ENCODE results near the gene FMOD. TPM values are rescaled to one million over a fixed set of nuclear protein-coding genes. Genes with fewer than 3 reads are reported as not detected.

Gene FMOD
- polyA plus RNA-seq, 3 donors, result not detected

DNA sequence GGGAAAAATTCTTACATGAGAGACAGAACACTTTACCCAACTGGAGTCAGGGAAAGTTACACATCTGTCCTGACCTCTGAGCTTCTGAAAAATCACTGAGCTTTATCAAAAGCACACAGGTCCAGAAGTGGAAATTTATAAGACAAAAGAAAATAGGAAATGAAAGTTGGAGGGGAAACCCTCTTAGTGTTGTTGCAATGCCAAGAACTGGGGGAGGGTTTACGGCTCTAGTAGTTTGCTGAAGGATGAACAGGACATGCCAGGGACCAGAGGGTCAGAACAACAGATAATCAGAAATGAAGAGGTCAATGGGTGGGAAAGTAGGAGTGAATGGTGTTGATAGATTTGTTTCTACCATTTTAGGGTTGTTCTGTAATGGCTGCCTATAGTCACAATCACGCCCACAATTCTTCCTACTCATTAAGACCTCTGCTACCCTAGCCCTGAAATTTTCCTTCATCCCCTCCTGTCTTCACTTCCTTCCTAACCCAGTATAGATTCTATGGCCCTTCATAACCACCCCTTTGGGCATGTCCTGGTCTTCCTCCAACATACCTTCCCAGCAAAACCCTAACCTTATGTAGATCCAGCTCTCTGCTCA is 30.3 kb upstream of the FMOD start:
- Mint-ChIP-seq H3K4me1 (peaks cover 36% of the 10 kb centered on the region), H3K36me3 (no peaks in the 10 kb centered on the region), H3K9me3 (no peaks in the 10 kb centered on the region), H3K27ac (peak overlapping the region; percentile 70 to 87 (median 84)), H3K27me3 (ENCODE audit: low read depth in 3 of 3) (peaks cover 0 to 4% (median 2%) of the 10 kb centered on the region in 3 donors), H3K4me3 (peak overlapping the region in 1 of 2 donors; percentile 58)
- TF ChIP-seq, protein P1, sequence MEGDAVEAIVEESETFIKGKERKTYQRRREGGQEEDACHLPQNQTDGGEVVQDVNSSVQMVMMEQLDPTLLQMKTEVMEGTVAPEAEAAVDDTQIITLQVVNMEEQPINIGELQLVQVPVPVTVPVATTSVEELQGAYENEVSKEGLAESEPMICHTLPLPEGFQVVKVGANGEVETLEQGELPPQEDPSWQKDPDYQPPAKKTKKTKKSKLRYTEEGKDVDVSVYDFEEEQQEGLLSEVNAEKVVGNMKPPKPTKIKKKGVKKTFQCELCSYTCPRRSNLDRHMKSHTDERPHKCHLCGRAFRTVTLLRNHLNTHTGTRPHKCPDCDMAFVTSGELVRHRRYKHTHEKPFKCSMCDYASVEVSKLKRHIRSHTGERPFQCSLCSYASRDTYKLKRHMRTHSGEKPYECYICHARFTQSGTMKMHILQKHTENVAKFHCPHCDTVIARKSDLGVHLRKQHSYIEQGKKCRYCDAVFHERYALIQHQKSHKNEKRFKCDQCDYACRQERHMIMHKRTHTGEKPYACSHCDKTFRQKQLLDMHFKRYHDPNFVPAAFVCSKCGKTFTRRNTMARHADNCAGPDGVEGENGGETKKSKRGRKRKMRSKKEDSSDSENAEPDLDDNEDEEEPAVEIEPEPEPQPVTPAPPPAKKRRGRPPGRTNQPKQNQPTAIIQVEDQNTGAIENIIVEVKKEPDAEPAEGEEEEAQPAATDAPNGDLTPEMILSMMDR (IDR thresholded peaks at IDR 0.05), result no peak
- no peaks in the 10 kb centered on the region for H3K79me2 ChIP-seq (ENCODE audit: insufficient read depth, low read length)
- H3K36me3 ChIP-seq (replicated peaks in 1 of 2; ENCODE audit: control insufficient read depth in 1 of 2, insufficient read depth in 2 of 2, low read length in 2 of 2), result no peaks in the 10 kb centered on the region
- H4K20me1 ChIP-seq (ENCODE audit: insufficient read depth, low read length), result no peaks in the 10 kb centered on the region
- 0% methylated on average over 1 of the region's 2 CpGs for WGBS (ENCODE audit: insufficient coverage)
- H2AFZ ChIP-seq (ENCODE audit: insufficient read depth, low read depth, low read length, poor library complexity, severe bottlenecking), result no peak overlapping the region
- H3K4me2 ChIP-seq (replicated peaks; ENCODE audit: extremely low read depth, low read length, poor library complexity, severe bottlenecking), result peak overlapping the region; percentile 54
- peak overlapping the region in 1 of 3 experiments; percentile 55 for H3K4me3 ChIP-seq (replicated peaks in 1 of 3; ENCODE audit: low read depth in 2 of 3, low read length in 3 of 3)
- DNase-seq, result peak; percentile 67 to 87 (median 84)
- peak overlapping the region in 1 of 2 donors; percentile 70 for H3K27ac ChIP-seq (ENCODE audit: low read depth in 1 of 2, low read length in 2 of 2)
- H3K4me1 ChIP-seq (ENCODE audit: control insufficient read depth in 1 of 2, insufficient read depth in 2 of 2, low read length in 2 of 2), result peaks cover 30 to 31% of the 10 kb centered on the region in 2 donors
- no peaks in the 10 kb centered on the region for H3K9me3 ChIP-seq (replicated peaks in 1 of 2; ENCODE audit: control insufficient read depth in 1 of 2, insufficient read depth in 1 of 2, low read length in 2 of 2)
- intact Hi-C loops (cut with micrococcal nuclease), result loop anchor here in 1 of 2 donors (5.0 kb wide), 1 partner anchor 41 kb away; no protein-coding TSS in a partner anchor
- H3K9ac ChIP-seq (ENCODE audit: insufficient read depth, low read length, poor library complexity, severe bottlenecking), result no peak overlapping the region
- no peaks in the 10 kb centered on the region for H3K27me3 ChIP-seq (ENCODE audit: control insufficient read depth in 2 of 2, insufficient read depth in 2 of 2, low read length in 2 of 2)

DNA sequence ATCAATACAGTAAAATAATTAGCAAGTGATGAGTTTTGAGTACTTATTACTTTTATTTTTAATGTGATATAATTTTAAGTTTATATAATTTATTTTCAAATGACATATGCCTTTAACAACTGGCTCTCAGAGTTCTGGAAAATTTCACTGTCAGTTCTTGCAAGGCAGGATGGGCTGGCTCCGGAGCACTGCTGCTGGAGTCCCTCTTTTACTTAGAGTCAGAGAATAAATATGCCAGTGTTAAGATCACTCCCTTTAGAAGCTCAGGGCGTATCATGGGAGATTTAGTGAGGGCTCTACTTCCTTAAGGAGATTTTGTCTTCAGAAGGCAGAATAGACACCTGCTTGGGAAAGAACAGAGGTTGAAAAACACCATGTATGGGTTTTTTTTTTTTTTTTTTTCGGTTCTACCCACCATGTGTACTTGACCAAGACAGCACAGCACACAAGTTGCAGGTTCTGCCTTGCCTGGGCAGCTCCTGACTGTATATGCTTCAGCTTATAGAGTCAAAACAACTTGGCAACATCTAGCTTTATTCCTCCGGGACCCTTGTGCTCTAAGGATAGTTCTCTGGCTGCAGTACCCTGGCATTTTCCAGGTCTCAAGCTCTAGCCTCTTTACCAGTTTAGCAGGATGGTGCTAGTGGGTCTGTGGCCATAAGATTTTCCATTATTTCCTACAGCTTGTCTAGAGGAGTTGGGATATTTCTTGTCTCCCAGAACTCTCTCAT is 29.7 kb upstream of the FMOD start:
- H3K4me2 ChIP-seq (replicated peaks; ENCODE audit: extremely low read depth, low read length, poor library complexity, severe bottlenecking), result peak overlapping the region; percentile 54
- intact Hi-C loops (cut with micrococcal nuclease), result loop anchor here in 1 of 2 donors (5.0 kb wide), 1 partner anchor 42 kb away; no protein-coding TSS in a partner anchor
- peaks cover 36% of the 10 kb centered on the region for H3K4me1 Mint-ChIP-seq

More for the DNA sequence above, 29.7 kb upstream of the FMOD start:
- 100% methylated on average over 1 of the region's 4 CpGs for WGBS (ENCODE audit: insufficient coverage)
- peak overlapping the region in 1 of 3 experiments; percentile 55 for H3K4me3 ChIP-seq (replicated peaks in 1 of 3; ENCODE audit: low read depth in 2 of 3, low read length in 3 of 3)
- H3K79me2 ChIP-seq (ENCODE audit: insufficient read depth, low read length), result no peaks in the 10 kb centered on the region
- Mint-ChIP-seq H3K4me3 (peak overlapping the region in 1 of 2 donors; percentile 58), H3K27ac (peak overlapping the region; percentile 70 to 87 (median 84)), H3K27me3 (ENCODE audit: low read depth in 3 of 3) (peaks cover 0 to 4% (median 2%) of the 10 kb centered on the region in 3 donors), H3K36me3 (no peaks in the 10 kb centered on the region), H3K9me3 (peaks cover 0 to 5% (median 0%) of the 10 kb centered on the region in 7 donors)
- no peak overlapping the region for H3K9ac ChIP-seq (ENCODE audit: insufficient read depth, low read length, poor library complexity, severe bottlenecking)
- H3K4me1 ChIP-seq (ENCODE audit: control insufficient read depth in 1 of 2, insufficient read depth in 2 of 2, low read length in 2 of 2), result peaks cover 30 to 31% of the 10 kb centered on the region in 2 donors
- no peaks in the 10 kb centered on the region for H4K20me1 ChIP-seq (ENCODE audit: insufficient read depth, low read length)
- TF ChIP-seq, protein P1 (IDR thresholded peaks at IDR 0.05), result no peak
- H3K27me3 ChIP-seq (ENCODE audit: control insufficient read depth in 2 of 2, insufficient read depth in 2 of 2, low read length in 2 of 2), result no peaks in the 10 kb centered on the region
- H3K27ac ChIP-seq (ENCODE audit: low read depth in 1 of 2, low read length in 2 of 2), result peak overlapping the region in 1 of 2 donors; percentile 70
- H2AFZ ChIP-seq (ENCODE audit: insufficient read depth, low read depth, low read length, poor library complexity, severe bottlenecking), result no peak overlapping the region
- no peaks in the 10 kb centered on the region for H3K36me3 ChIP-seq (replicated peaks in 1 of 2; ENCODE audit: control insufficient read depth in 1 of 2, insufficient read depth in 2 of 2, low read length in 2 of 2)
- no peaks in the 10 kb centered on the region for H3K9me3 ChIP-seq (replicated peaks in 1 of 2; ENCODE audit: control insufficient read depth in 1 of 2, insufficient read depth in 1 of 2, low read length in 2 of 2)
- no peak for DNase-seq

Data from CD14-positive monocyte (primary cell).